HG02870 (cell line): ENCODE results near the gene MYOM1.

Experiments
- ATAC-seq: cut with Tn5 transposase; IDR thresholded peaks from one replicate; pipeline ENCODE4 v1.9.1; 2021; ENCODE audit warnings: mild to moderate bottlenecking, moderate library complexity; ENCODE audit not compliant: unreplicated experiment

Gene MYOM1

DNA sequence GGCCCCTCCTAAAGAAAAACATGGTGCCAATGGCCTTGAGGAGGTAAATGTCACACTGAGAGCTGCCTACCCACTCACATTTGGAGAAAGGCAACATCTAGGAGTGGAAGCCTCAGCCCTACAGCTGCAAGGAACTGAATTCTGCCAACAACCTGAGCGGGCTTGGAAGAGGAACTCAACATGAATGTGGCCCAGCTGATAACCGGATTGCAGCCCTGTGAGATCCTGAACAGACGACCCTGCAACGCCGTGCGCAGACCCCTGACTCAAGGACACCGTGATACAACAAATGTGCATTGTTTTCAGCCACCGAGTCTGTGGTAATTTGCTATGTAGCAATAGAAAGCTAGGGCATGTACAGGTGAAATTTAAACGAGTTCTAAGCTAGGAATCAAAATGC lies 99.4 kb downstream of the MYOM1 start:
- no peak for ATAC-seq

GRCh38 chr18:3119401-3120341 lies 100.1 kb downstream of the MYOM1 start:
- ATAC-seq, result no peak

- ATAC-seq, result no peak
These were observed 101.4 kb downstream of the MYOM1 start for GRCh38 chr18:3118195-3119010.

GRCh38 chr18:3117493-3118192 lies 102.1 kb downstream of the MYOM1 start:
- ATAC-seq, result no peak

- ATAC-seq, result no peak
These were observed 104.2 kb downstream of the MYOM1 start for GRCh38 chr18:3115447-3116030.

- no peak for ATAC-seq
These were observed 105.3 kb downstream of the MYOM1 start for GRCh38 chr18:3114451-3114850.

GRCh38 chr18:3114026-3114425 lies 105.7 kb downstream of the MYOM1 start:
- ATAC-seq, result no peak

DNA sequence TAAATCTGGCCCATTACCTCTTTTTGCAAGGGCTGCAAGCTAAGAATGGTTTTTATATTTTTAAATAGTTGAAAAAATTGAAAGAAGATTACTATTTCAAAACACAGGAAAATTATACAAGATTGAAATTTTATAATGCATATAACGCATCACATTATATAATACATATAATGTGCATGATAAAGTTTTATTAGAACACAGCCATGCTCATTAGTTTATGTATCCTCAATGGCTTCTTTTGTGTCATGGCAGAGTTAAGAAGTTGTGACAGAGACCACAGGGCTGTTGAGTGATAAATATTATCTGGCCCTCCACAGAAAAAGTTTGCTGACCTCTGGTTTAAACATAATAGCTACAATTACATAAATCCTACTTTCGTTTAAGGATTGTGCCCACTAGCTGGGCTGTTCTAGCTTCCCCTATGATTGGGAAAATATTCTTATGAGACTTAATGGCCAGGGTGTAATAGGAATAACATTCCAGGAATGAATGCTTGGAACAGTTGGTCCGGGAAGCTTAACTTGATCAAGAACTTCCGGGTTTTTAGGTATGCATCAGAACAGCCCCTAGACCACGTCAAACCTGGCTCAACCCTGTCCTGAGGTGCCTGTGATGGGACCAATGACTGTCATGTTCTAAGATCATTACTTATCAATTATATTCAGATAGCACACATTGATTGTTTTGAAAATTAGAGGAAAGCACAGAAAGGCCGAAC lies 108.1 kb downstream of the MYOM1 start:
- no peak for ATAC-seq

DNA sequence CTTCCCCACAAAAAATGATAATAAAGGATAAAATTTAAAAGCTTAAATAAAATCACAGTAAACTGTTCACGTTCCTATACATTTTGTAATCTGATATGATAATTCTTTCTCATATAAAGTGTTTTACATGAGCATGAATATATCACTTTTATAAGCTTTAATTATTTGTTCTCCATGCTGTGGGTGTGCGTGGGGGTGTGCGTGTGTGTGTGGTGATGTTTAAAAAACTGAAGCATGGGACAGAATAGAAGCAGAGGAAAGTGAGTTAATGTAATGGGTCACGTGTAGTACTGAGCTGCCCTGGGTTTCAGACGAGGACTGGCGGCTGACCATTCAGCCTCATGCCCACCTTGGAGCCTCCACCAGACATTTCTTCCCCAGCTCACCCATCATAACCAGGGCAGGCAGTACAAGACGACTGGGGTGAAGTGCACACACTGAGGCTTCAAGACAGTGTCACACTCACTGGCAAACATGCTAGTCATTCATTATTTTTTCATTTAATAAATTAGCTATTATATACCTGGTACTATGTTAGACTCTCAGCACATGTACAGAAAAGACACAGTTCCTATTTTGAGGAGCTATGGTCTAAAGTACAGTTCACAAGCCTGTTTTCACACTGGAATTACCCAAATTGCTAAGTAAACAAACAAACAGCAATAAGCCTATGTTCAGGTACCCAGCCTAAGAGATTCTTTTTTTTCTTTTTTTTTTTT lies 109.6 kb downstream of the MYOM1 start:
- ATAC-seq, result no peak

DNA sequence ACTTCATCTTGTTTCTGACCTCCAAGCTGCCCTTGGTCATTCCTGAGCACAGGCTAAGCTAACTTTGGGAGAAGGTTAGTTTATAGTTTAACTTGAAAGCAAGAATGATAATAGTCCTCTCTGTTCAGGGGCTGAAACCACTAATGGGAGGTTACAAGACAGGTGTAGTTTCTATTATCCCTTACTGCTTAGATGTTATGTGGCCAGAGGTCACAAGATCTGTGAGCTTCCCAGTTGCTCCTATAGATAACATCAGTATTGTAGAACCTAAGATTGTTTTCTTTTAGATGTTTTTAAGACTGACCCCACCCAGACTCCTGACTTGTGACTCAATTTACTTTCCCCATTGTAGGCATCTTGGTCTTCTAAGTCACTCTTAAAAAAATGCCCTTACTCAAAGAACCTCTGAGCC lies 112.0 kb downstream of the MYOM1 start:
- no peak for ATAC-seq

DNA sequence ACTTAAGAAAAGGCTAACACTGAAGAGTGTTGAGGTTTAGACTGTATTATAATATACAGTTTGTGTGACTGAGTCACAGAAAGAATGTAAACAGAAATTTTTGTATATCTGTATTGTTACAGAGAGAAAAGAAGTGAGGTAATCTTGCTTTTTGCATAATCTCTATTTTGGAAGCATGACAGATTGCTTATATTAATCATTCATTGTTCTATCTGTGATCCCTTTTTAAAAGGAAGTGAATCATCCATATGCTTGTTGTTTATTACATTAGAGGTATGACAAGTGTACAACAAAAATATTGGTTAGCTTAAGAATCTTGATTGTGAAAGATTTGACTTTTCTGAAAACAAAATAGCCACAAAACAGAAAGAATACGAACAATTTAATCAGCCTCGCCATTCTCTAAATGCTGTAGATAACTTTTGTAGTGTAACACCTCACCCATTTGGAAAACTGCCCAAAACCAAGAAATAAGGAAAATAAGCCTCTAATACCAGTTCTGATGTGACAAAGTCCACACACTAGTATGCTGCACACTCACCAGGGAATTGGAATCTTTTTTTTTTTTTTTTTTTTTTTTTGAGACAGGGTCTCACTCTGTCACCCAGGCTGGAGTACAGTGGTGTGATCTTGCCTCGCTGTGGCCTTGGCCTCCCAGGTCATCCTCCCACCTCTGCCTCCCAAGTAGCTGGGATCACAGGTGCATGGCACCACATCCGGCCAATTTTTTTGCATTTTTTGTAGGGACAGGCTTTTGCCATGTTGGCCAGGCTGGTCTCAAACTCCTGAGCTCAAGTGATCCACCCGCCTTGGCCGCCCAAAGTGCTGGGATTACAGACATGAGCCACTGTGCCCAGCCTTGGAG lies 115.3 kb downstream of the MYOM1 start:
- no peak for ATAC-seq

DNA sequence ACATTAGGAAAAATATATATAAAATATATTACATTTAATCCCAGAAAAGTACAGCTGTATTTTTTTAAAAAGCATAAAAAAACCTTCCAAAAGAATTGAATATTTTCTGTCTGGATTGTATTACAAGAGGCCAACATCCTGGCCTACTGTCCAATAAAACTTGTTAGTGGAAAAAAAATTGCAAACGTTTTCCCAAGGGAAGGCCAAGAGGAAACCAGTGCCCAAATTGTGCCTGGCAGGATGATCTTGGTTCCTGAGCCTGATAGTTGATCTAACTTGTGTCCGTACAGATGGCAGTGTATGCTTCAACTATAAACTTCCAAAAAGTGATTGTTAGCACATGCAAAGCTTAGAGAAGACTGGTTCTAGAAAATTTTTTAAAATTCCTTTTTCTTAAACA lies 116.2 kb downstream of the MYOM1 start:
- no peak for ATAC-seq

DNA sequence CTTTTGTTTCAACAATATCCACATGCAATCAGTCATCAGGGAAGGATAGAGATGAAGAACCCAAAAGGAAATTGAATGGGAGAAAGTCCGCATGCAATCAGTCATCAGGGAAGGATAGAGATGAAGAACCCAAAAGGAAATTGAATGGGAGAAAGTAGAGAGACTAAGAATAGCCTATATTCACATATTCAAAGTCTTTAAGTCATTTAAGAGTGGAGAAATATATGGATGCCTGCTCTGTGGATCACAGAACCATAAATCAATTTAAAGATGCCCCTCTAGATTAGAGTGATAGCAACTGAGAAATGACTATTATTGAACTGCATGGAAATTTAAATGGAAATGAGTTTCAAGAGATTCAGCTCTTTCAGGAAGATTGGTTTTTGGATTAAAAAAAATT lies 116.8 kb downstream of the MYOM1 start:
- ATAC-seq, result no peak

DNA sequence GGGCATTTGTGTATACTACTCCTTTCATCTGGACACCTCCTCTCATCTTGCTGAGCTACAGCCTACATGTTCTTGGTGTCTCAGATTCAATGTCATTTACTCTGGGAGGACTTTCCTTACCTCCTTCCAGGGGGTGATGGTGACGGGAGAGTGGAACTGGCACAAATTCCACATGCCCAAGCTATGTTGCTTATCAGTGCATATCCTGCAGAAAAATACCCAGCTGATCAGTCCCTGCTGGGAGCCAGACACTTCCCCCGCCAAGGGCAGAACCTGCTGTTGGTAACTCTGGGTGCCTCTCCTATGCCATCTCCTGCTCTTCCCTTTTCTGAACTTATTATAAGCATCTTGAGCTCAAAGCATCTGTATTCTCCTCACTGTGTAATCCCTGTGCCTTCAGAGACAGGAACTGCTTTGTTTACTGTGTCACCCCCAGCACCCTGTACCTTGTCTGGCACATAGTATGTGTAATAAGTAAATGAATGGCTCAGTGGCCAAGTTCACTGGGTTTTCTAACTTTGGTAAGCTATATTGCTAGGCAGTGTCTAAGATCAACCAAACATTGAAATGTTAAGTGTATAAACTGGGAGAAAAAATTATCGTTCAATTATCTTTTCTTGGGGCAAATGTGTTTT lies 119.2 kb downstream of the MYOM1 start:
- ATAC-seq, result no peak

GRCh38 chr18:3099327-3099726 lies 120.4 kb downstream of the MYOM1 start:
- ATAC-seq, result no peak

DNA sequence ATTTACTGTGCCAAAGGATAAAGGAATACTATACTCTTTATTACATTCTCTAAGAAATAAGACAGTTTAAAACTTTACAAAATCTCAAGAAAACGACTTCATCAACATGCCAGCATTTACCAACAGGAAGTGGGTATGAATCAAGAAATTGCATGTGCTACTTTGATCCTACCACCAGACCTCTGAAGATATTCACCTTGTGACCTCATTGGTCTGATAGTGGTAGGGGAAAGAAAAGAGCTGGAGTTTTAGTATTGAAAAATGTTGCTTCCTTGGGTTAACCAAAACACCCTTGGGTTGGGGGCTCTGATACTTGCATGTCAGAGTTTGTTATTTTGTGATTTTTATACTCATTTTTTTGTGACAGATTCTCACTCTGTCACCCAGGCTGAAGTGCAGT lies 122.7 kb downstream of the MYOM1 start:
- no peak for ATAC-seq

GRCh38 chr18:3095921-3096320 lies 123.8 kb downstream of the MYOM1 start:
- no peak for ATAC-seq

DNA sequence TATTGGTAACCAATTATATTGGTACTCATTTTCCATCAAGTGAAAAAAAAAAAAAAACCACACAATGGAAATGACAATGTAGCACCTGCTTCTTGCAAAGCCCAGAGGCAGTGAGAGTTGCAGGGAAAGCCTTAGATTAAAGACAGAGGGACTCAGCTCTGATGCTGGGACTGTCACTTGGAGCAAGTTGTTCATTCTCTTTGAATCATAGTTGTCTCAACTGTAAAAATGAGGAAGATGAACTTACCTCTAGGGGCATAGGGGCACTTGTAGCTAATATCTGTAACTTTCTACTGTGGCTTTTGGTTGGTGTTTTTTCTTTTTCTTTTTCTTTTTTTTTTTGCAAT lies 125.5 kb downstream of the MYOM1 start:
- no peak for ATAC-seq
